Measurements from ENCODE around the gene SH2D5.

Gene SH2D5

DNA sequence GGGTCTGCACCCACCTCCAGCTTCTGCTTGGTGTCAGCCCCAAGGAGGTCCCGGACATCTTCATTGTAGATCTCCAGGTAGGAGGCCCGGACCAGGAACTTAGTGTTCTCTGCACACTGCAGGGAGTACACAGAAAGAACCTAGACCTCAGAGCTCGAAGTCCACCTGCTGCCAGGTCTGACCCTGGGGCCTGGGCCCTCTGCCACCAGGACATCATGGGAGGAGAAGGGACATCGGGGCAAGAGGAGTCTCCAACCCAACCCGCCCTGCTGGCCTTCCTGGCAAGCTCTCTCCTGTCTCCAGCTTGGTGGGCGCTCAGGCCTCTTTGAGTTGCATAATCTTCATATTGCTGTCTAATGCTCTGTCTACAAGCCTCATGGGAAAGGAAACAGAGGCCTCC is 19.1 kb downstream of the SH2D5 start:
- DNase-seq (ENCODE audit: low spot score): no peak

DNA sequence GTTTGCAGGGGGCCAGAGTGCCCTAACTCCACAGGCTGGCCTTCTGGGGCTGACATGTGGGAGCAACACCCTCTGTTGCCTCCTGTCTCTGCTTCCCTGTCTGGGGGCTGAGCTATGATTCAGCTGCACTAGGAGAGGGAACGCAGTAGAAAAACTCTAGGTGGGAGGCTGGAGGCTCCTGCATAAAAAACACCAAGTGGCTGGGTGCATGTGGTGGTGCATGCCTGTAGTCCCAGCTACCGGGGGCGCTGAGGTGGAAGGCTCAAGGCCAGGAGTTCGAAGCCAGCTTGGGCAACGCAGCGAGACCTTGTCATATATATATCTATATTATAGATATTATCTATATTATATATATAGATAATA is 20.3 kb downstream of the SH2D5 start:
- no peak for DNase-seq (ENCODE audit: low spot score)

- DNase-seq (ENCODE audit: low spot score): peak; percentile 50
Measured at GRCh38 chr1:20711285-20712214, 21.0 kb downstream of the SH2D5 start.

DNA sequence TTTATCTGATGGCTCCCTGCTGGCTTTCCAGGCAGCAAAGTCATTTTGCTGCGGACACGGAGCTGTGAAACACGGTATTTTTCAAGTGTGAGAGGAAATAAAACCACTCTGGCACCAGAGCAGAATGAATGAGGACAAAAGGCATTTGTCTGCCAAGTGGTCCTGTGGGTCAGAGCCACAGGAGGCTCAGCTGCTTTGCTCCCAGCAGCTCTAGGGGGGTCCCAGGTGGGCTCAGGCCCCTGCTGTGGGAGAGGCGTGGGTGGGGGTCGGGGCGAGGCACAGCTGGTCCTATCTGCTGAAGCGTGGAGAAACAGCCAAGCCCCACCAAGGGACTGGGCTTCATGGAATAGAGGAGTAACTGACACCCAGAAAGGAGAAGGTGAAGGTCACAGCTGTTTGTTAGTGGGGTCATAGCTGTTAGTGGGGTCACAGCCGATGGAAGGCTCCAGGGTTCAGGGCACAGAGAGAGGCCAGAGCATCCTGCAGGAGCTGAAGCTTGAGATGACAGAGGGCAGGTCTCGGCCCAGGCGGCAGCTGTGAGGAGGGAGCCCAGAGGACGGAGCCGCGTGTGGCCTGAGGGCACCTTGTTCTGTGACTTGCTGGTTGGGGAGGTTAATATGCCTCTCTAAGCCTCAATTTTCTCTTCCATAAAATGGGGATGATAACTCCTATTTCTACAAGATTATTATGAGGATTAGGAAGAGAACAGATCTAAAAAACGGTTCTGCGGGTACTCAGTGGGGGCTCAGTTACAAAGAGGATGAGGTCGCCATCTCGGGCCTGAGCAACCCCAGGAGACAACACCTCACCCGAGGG is 21.8 kb downstream of the SH2D5 start:
- DNase-seq (ENCODE audit: low spot score): no peak

DNA sequence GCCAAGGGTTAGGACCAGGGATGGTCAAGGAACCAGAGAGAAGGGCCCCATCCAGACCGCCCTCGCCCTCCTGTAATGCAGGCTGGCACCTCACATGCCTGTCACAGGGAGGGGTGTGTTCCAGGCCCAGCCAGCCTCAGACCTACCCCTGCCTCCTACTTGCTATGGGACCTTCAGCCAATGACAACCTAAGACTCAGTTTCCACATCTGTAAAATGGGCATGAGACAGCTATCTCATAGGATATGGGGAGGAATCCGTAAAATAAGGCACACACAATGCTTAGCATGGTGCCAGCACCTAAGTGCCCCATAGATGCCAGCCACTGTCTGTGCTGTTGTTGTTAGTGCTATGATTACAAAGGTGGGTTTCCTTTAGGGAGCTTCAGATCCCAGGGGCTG is 22.6 kb downstream of the SH2D5 start:
- DNase-seq (ENCODE audit: low spot score): no peak

GRCh38 chr1:20708891-20709290 is 23.6 kb downstream of the SH2D5 start:
- no peak for DNase-seq (ENCODE audit: low spot score)

DNA sequence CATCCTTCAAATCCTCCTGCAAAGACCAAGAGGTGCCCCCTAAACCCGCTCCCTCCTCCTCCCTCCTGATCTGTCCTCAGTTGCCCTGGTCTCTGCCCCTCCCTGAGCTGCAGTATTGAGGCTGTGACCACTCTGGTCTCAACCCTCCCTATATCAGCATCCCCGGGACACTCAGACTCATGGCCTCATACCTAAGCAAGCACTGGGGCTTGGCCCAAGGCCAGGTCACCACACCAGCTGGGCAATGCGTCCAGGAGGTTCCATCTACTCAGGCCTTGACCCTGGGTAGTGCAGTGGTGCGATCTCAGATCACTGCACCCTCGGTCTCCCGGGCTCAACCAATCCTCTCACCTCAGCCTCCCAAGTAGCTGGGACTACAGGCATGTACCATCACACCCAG is 24.4 kb downstream of the SH2D5 start:
- DNase-seq (ENCODE audit: low spot score): no peak

- DNase-seq (ENCODE audit: low spot score): no peak
Measured at GRCh38 chr1:20706841-20707240, 25.7 kb downstream of the SH2D5 start.

DNA sequence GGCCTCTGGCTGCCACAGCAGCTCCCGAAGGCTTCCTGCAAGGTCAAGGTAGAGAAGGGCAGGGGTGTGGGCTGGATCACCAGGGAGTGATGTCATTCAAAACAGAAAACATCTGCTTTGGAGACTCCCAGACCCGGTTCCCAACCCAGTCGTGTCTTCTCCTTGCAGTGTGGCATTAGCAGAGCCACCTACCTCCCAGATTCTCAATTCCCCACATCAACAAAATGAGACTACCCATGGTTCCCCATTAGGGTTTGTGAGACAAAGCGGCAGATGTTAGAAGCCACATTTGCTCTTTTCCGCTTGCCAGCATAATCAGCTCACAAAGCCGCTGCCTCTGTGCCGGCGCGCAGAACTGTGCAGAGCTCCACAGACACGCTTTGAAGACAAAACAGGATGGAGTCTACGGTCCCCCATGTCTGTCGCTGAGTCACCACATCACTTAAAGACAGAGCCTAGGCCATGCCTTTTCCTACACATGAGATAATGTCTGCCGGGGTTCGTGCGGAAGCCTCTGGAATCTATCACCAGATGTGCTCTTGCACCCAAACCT is 27.2 kb downstream of the SH2D5 start:
- no peak for DNase-seq (ENCODE audit: low spot score)

DNA sequence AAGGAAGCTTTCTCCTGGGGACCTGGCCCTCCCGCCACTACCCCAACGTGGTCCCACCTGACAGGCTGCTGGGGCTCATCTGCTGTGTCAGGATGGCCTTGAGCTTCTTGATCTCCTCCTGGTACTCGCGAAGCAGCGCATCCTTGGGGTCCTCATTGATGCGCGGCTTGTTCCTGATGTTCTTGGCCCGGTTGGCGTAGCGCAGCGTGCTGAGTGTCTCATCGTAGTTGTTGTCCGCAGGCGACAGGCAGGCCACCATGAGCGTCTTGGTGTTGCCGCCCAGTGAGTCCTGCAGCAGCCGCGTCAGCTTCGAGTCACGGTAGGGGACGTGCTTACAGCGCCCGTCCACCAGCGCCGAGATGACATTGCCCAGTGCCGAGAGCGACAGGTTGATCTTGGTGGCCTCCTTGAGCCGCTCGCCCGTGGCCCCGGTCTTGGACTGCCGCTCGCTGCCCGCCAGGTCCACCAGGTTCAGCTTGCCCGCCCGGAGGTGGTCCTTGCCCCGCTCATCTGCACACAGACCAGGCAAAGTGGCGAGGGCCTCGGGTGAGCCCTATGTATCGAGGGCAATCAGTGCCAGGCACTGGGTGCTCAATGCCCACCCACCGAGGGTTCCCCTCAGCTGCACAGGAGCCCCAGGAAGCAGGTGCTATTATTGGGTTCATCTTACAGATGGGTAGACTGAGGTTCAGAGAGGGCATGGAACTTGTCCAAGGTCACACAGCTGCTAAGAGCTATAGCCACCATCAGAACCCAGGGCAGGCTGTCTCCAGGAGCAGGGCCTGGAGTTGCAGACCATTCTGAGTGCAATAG is 27.9 kb downstream of the SH2D5 start:
- no peak for DNase-seq (ENCODE audit: low spot score)

GRCh38 chr1:20703124-20703756 is 29.3 kb downstream of the SH2D5 start:
- DNase-seq (ENCODE audit: low spot score): no peak

GRCh38 chr1:20702416-20702815 is 30.1 kb downstream of the SH2D5 start:
- peak; percentile 53 for DNase-seq (ENCODE audit: low spot score)

- DNase-seq (ENCODE audit: low spot score): no peak
Measured at GRCh38 chr1:20701847-20702246, 30.7 kb downstream of the SH2D5 start.

DNA sequence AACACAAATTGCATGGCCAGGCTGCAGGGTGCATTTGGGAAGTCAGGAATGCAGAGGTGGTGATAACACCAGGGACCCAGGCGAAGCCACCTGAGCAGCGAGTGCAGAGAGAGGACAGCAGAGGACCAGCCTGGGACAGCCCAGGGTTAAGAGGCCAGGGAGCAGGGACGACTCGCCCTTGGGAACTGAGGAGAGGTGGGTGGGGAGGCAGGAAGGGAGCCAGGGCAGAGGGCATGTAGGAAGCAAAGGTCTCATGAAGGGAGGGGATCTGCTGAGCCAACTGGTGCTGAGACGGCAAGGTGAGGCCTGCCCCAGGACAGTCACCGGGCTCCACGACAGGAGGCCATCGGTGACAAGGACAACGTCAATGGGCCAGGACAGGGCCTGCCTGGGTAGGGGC is 31.1 kb downstream of the SH2D5 start:
- DNase-seq (ENCODE audit: low spot score): no peak

- no peak for DNase-seq (ENCODE audit: low spot score)
Measured at GRCh38 chr1:20700636-20701215, 31.8 kb downstream of the SH2D5 start.

- DNase-seq (ENCODE audit: low spot score): no peak
Measured at GRCh38 chr1:20699558-20699957, 32.9 kb downstream of the SH2D5 start.

DNA sequence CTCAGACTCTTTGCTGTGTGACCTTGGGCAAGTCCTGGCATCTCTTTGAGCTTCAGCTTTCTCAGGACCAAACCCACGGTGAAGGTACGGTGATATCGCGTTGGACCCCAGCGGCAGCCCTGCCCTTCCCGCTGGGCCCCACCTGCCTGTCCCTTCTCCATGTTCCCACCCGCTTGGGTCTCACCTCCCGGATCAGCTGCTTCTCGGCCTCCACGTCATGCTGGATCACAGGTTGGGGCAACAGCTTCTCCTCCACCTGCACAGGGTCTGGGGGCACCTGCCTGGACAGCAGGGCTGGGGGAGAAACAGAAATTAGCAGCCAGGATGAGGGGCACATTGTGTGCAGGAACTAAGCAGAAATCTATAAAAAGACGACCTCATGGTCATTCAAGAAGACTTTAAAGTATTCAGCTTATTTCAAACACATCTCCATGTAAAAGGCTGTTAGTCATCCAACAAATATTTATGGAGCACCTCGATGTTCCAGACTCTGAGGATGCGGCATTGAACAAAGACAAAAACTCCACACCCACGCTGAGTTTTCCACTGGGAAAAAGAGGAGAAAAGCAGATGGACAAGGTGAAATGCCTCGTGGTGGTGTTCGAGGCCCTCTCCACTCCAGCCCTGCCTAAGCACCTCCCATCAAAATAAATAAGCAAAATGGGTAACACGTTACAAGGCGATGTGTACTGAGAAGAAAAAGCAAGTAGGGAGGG is 34.1 kb downstream of the SH2D5 start:
- no peak for DNase-seq (ENCODE audit: low spot score)

DNA sequence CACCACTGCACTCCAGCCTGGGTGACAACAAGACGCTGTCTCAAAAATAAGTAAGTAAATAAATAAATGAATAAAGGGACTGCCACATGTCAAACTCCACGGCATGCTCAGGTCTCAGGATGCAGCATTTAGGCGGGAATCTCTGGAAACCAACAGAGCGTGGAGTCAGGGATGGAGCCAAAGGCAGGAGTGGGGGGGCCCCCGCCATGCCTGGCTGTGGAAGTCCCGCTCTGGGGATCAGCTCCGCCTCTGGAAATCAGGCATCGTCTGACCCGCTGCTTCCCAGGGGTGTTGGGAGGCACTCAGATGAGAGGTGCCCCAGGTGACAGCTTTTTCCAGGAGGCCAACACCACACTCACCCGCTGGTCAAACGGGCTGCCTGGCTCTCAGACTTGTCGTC is 34.9 kb downstream of the SH2D5 start:
- no peak for DNase-seq (ENCODE audit: low spot score)

GRCh38 chr1:20696397-20697333 is 35.8 kb downstream of the SH2D5 start:
- peak; percentile 83 for DNase-seq (ENCODE audit: low spot score)

All from cerebellar cortex (tissue), 1 donor.